Measurements from ENCODE around the gene HSD17B7. TPM values are rescaled to one million over a fixed set of nuclear protein-coding genes. Genes with fewer than 3 reads are reported as not detected.

The HSD17B7 gene
- total RNA-seq, 4 donors from 2014 or later, result 23.5 to 32.6 (median 26.3) TPM

DNA sequence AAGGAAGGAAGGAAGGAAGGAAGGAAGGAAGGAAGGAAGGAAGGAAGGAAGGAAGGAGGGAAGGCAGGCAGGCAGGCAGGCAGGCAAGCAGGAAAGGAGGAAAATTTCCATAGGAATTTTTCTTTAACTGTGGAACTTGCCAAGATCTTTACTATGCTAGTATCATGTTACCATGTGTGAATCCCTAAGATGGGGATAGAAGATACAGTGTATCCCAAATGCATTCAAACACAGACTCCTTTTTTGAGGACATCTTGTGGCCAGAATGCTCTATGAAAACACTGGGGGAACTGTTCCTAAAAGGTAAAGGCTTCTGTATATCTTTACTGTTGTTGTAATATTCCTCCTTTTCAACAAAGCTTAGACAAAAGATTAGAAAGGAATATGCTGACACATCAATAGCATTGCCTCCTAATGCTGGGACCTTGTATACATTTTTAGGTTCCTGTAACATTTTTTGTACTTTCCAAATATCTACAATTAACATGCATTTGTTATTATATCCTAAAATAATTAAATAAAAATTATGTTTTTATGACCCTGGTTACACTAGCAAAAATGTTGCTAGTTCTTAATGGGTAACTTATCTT lies 49.8 kb downstream of the HSD17B7 start:
- TF ChIP-seq, protein P1, sequence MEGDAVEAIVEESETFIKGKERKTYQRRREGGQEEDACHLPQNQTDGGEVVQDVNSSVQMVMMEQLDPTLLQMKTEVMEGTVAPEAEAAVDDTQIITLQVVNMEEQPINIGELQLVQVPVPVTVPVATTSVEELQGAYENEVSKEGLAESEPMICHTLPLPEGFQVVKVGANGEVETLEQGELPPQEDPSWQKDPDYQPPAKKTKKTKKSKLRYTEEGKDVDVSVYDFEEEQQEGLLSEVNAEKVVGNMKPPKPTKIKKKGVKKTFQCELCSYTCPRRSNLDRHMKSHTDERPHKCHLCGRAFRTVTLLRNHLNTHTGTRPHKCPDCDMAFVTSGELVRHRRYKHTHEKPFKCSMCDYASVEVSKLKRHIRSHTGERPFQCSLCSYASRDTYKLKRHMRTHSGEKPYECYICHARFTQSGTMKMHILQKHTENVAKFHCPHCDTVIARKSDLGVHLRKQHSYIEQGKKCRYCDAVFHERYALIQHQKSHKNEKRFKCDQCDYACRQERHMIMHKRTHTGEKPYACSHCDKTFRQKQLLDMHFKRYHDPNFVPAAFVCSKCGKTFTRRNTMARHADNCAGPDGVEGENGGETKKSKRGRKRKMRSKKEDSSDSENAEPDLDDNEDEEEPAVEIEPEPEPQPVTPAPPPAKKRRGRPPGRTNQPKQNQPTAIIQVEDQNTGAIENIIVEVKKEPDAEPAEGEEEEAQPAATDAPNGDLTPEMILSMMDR (IDR thresholded peaks at IDR 0.05), result no peak
- TF ChIP-seq POLR2A (IDR thresholded peaks at IDR 0.05), result no peak
- Histone ChIP-seq H3K27ac (no peak overlapping the region), H3K27me3 (no peaks in the 10 kb centered on the region), H3K9me3 (no peaks in the 10 kb centered on the region), H3K4me3 (replicated peaks in 1 of 3) (no peak overlapping the region), H3K4me1 (no peaks in the 10 kb centered on the region), H3K36me3 (no peaks in the 10 kb centered on the region)
- intact Hi-C loops (cut with DNase I), result no loop called here
- DNase-seq, result no peak

DNA sequence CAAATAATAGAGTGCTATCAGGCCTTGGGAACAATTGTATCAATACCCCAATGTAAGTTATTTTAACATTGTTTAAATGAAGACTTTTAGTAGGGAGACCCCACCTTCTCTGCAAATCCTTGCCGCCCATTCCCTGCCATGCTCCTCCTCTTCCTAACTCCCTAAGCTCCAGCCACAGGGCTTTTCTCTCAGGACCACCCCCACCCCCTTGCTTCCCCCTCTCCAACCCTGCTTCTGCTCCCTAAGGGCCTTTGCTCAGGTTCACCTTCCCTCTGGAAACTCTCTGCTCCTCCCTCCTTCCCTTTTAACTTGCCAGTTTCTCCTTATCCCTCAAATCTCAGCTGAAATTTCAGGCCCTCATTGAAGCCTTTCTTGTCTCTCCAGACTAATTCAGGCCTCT lies 53.7 kb downstream of the HSD17B7 start:
- Histone ChIP-seq H3K36me3 (no peaks in the 10 kb centered on the region), H3K27ac (no peak overlapping the region), H3K4me1 (no peaks in the 10 kb centered on the region), H3K4me3 (replicated peaks in 1 of 3) (no peak overlapping the region), H3K9me3 (no peaks in the 10 kb centered on the region), H3K27me3 (no peaks in the 10 kb centered on the region)
- 81 to 87% methylated on average over 1 of the region's 1 CpG for WGBS, 2 donors
- TF ChIP-seq, protein P1 (IDR thresholded peaks at IDR 0.05), result no peak
- no peak for TF ChIP-seq POLR2A (IDR thresholded peaks at IDR 0.05)
- no peak for DNase-seq
- intact Hi-C loops (cut with DNase I), result no loop called here

DNA sequence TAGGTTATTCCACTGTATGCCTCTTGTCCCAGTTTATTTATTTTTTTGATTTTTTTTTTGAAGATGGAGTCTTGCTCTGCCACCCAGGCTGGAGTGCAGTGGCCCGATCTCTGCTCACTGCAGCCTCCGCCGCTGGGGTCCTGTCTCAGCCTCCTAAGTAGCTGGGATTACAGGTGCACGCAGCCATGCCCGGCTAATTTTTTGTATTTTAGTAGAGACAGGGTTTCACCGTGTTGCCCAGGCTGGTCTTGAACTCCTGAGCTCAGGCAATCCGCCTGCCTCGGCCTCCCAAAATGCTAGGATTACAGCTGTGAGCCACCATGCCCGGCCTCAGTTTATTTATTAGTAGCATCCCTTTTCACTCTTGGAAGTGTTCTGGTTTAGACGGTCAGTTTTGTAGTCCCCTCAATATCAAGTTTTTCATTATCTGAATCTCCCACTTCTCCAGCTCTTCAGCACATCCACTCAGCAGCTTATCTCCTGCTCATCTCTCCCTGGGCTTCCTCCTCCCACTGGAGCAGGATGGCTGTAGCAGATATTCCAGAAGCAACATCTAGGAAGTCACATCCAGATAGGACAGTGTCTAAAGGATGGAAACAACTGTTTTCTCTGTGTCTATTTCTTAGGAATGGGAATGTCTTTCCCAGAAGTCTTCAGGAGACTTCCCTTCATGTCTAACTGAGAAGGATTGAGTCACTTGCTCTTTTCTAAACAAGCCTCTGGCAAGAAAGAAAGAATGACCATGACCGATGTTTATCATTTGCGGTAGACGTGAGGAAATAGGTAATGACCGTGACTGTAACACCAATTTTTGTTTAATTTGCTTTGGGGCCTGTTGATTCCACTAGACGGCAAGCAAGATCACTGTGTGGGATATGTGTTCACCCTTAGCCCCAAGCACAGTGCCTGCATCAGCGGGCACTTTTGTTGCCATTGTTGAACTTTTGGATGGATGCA lies 56.0 kb downstream of the HSD17B7 start:
- H3K4me1 ChIP-seq, result no peaks in the 10 kb centered on the region
- no peaks in the 10 kb centered on the region for H3K9me3 ChIP-seq
- TF ChIP-seq, protein P1 (IDR thresholded peaks at IDR 0.05), result no peak
- TF ChIP-seq POLR2A (IDR thresholded peaks at IDR 0.05), result no peak
- no peak for DNase-seq
- WGBS, 2 donors, result 88 to 90% methylated on average over 16 of the region's 16 CpGs
- H3K27me3 ChIP-seq, result no peaks in the 10 kb centered on the region
- no peak overlapping the region for H3K27ac ChIP-seq
- H3K4me3 ChIP-seq (replicated peaks in 1 of 3), result no peak overlapping the region
- no peaks in the 10 kb centered on the region for H3K36me3 ChIP-seq
- intact Hi-C loops (cut with DNase I), result no loop called here

DNA sequence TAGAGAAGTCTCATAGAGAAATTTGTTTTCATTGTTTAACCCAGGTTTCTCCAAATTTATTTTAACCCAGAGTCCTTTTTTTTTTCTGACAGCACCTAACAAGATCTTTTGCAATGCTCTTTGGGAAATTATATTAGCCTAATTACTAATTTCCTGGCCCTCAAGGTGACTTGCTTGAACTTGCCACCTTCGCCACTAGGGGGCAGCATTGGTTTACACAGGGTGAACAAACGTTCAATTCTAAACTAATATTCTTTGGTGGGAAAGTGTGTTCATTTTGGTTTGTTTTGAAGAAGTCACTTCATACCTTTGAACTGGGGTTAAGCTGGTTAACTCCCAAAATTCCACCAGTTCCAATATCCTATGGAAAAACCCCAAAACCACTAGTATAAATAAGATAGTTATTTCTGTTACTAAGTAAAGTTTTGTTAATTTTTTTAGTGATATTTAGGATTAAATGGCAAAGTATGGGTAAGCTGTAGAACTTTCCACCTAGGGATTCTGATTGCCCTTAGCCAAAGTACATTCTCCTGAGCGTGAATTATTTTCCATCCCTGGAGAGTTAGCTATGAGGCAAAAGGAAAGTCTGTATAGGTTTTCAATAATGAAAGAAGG lies 57.4 kb downstream of the HSD17B7 start:
- WGBS, 2 donors, result 8 to 13% methylated on average over 3 of the region's 3 CpGs
- intact Hi-C loops (cut with DNase I), result no loop called here

More for the DNA sequence above, 57.4 kb downstream of the HSD17B7 start:
- peak; percentile 75 to 84 for DNase-seq
- Histone ChIP-seq H3K4me1 (no peaks in the 10 kb centered on the region), H3K9me3 (no peaks in the 10 kb centered on the region), H3K4me3 (replicated peaks in 1 of 3) (no peak overlapping the region), H3K36me3 (no peaks in the 10 kb centered on the region), H3K27me3 (no peaks in the 10 kb centered on the region), H3K27ac (no peak overlapping the region)
- TF ChIP-seq POLR2A (IDR thresholded peaks at IDR 0.05), result no peak
- TF ChIP-seq, protein P1 (IDR thresholded peaks at IDR 0.05), result peak; percentile 72 to 97 (median 88)

Data from thyroid gland (tissue), 4 donors.